Pancreas (tissue), 10 donors: Measurements from ENCODE around the gene STK39. TPM values are rescaled to one million over a fixed set of nuclear protein-coding genes. Genes with fewer than 3 reads are reported as not detected.

ENCODE experiments used
- ATAC-seq, 4 donors: fragments of 200-7000 bp; cut with Tn5 transposase; one replicate each; pipeline versions ENCODE4 v1.8.0 to v1.9.1; 2020; ENCODE audit warnings: mild to moderate bottlenecking in 4 of 4, moderate library complexity in 4 of 4
- DNase-seq, 6 donors: peaks; one replicate each; pipeline ENCODE4 v3.0.0-alpha.2; 2020
- FAIRE-seq: peaks from 2 replicates; lab custom pipeline; 2012; peaks lifted over from hg19 to GRCh38; lab: Jason Lieb, UNC
- H3K27ac ChIP-seq, 4 donors: fragments of 200-600 bp; sonication (generic); 1 replicate in 3 of 4; 2 replicates in 1 of 4; pipeline versions ENCODE4 v1.5.0 to v1.8.0; 2020
- H3K27me3 ChIP-seq, 4 donors: fragments of 200-600 bp; one replicate each; pipeline ENCODE4 v1.8.0; 2021
- H3K36me3 ChIP-seq, 3 donors: fragments of 200-600 bp; sonication (generic) in 1 of 3; one replicate each; pipeline versions ENCODE4 v1.5.0 to v1.8.0; 2020 to 2021
- H3K4me1 ChIP-seq, 3 donors: fragments of 200-600 bp; one replicate each; pipeline ENCODE4 v1.8.0; 2021
- H3K4me3 ChIP-seq, 4 donors: fragments of 200-600 bp; sonication (generic) in 2 of 4; one replicate each; pipeline versions ENCODE4 v1.5.0 to v1.8.0; 2020 to 2021
- H3K9me3 ChIP-seq, 4 donors: fragments of 200-600 bp; one replicate each; pipeline ENCODE4 v1.8.0; 2021
- WGBS, 2 donors: extraction: QIAGEN DNeasy Blood & Tissue Kit; methylation state at CpG; one replicate each; pipeline ENCODE4 v1.1.7; 2013; 5-methylcytosine and 5-hydroxymethylcytosine counted together
- intact Hi-C, 3 donors: fragments of 100-400 bp; cut with DNase I; formaldehyde crosslinking; loops; one replicate each; pipeline versions ENCODE4 v1.11.1 to v1.14.2; 2022
- polyA plus RNA-seq, 2 donors: library from polyadenylated mRNA; stranded (reverse); fragments of 200-250 nt; gene quantifications; one replicate each; pipeline ENCODE4 v1.2.3, GENCODE V29; 2013
- total RNA-seq, 6 donors: library from RNA; stranded (reverse); fragmentation: NEBNext Ultra II Directional in 4 of 6; extraction: Animal tissue kit (Norgen Biotek cat#: 25700) in 4 of 6; gene quantifications; one replicate each; pipeline versions ENCODE4 v1.2.1 to v1.2.4, GENCODE V29; 2021 to 2023
- TF ChIP-seq, protein P1 (sequence below), 4 donors: fragments of 200-600 bp; sonication (generic) in 3 of 4; IDR thresholded peaks; one replicate each; pipeline versions ENCODE4 v1.5.0 to v1.8.0; 2021; ENCODE audit warnings: antibody characterized with exemption in 4 of 4
- donor health status: healthy with polysubstance abuse.
- donor health status: DM: no; HTN: no; CAD: no; lungs with moderate emphysema.
- donor health status: DM: no; HTN: no; CAD: no.
- donor health status: control.
- donor health status: control.
- donor health status: Bipolar disorder and iron deficiency.
- donor health status: DM: yes; HTN: yes; CAD: no.
- donor health status: DM: no; HTN: no; CAD: no.
- donor health status: DM: no; HTN: no; CAD: no.
- donor health status: DM: yes; HTN: yes; CAD: no.

The STK39 gene
- total and polyA plus RNA-seq, 8 donors: 9.5 to 23.1 (median 15.5) TPM

GRCh38 chr2:168167511-168168263 lies 79.7 kb downstream of the STK39 start:
- peaks cover 0 to 9% (median 0%) of the 10 kb centered on the region in 3 donors for H3K36me3 ChIP-seq
- H3K4me1 ChIP-seq: no peaks in the 10 kb centered on the region
- 80 to 81% methylated on average over 4 of the region's 4 CpGs for WGBS, 2 donors
- H3K27me3 ChIP-seq: no peaks in the 10 kb centered on the region
- H3K9me3 ChIP-seq: no peaks in the 10 kb centered on the region
- DNase-seq (no peak), ATAC-seq (no peak), FAIRE-seq (no peak)
- TF ChIP-seq, protein P1, sequence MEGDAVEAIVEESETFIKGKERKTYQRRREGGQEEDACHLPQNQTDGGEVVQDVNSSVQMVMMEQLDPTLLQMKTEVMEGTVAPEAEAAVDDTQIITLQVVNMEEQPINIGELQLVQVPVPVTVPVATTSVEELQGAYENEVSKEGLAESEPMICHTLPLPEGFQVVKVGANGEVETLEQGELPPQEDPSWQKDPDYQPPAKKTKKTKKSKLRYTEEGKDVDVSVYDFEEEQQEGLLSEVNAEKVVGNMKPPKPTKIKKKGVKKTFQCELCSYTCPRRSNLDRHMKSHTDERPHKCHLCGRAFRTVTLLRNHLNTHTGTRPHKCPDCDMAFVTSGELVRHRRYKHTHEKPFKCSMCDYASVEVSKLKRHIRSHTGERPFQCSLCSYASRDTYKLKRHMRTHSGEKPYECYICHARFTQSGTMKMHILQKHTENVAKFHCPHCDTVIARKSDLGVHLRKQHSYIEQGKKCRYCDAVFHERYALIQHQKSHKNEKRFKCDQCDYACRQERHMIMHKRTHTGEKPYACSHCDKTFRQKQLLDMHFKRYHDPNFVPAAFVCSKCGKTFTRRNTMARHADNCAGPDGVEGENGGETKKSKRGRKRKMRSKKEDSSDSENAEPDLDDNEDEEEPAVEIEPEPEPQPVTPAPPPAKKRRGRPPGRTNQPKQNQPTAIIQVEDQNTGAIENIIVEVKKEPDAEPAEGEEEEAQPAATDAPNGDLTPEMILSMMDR (IDR thresholded peaks at IDR 0.05): no peak
- intact Hi-C loops: no loop called here
- no peak overlapping the region for H3K27ac ChIP-seq
- no peak overlapping the region for H3K4me3 ChIP-seq

DNA sequence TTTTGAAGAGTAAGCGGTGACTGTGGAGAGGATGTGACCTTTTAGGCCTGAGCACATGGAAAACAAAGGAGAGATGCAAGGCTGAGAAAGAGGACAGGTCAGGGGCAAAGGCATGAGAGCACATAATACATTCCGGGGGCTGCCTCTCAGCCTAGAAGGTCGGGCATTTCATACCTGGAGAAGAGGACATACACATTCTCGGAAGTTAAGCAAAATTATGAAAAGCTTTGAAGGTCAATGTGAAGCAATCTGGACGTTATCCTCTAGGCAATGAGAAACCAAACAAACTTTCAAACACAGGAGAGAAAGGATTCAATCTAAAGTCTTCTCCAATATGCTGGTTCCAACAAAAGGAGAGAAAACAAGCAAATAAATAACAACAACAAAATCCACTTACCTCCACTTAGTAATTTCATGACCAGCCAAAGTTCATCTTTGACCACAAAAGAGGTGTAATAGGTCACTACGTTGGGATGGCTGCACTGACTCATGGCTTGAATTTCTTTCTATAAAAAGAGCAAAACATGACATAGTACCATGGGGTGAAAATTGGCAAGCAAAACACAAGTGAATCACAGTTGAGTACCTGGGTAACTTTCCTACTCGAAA lies 80.4 kb downstream of the STK39 start:
- DNase-seq: no peak
- intact Hi-C loops: no loop called here
- no peaks in the 10 kb centered on the region for H3K27me3 ChIP-seq
- no peak for FAIRE-seq
- no peaks in the 10 kb centered on the region for H3K4me1 ChIP-seq
- H3K4me3 ChIP-seq: no peak overlapping the region
- peak; percentile 42 to 65 (median 54) for ATAC-seq
- no peak overlapping the region for H3K27ac ChIP-seq
- 76 to 79% methylated on average over 7 of the region's 7 CpGs for WGBS, 2 donors
- TF ChIP-seq, protein P1 (IDR thresholded peaks at IDR 0.05): no peak
- H3K36me3 ChIP-seq: peaks cover 0 to 11% (median 0%) of the 10 kb centered on the region in 3 donors
- no peaks in the 10 kb centered on the region for H3K9me3 ChIP-seq

- Histone ChIP-seq H3K27me3 (no peaks in the 10 kb centered on the region), H3K9me3 (no peaks in the 10 kb centered on the region), H3K27ac (no peak overlapping the region), H3K4me1 (no peaks in the 10 kb centered on the region), H3K36me3 (peaks cover 0 to 11% (median 0%) of the 10 kb centered on the region in 3 donors), H3K4me3 (no peak overlapping the region)
- intact Hi-C loops: no loop called here
- TF ChIP-seq, protein P1 (IDR thresholded peaks at IDR 0.05): no peak
- 56 to 57% methylated on average over 3 of the region's 3 CpGs for WGBS, 2 donors
- ATAC-seq: no peak
- DNase-seq: no peak
- no peak for FAIRE-seq
These were observed 81.2 kb downstream of the STK39 start for GRCh38 chr2:168165985-168166901.

GRCh38 chr2:168165397-168165796 lies 82.0 kb downstream of the STK39 start:
- FAIRE-seq: no peak
- Histone ChIP-seq H3K4me3 (no peak overlapping the region), H3K27ac (no peak overlapping the region), H3K27me3 (no peaks in the 10 kb centered on the region), H3K9me3 (no peaks in the 10 kb centered on the region), H3K4me1 (no peaks in the 10 kb centered on the region), H3K36me3 (peaks cover 0 to 11% (median 0%) of the 10 kb centered on the region in 3 donors)
- intact Hi-C loops: no loop called here
- TF ChIP-seq, protein P1 (IDR thresholded peaks at IDR 0.05): no peak
- peak in 2 of 4 donors; percentile 17 to 22 for ATAC-seq
- no peak for DNase-seq
- 90 to 92% methylated on average over 3 of the region's 3 CpGs for WGBS, 2 donors
